Panc1 (cell line): ENCODE data around the gene HOXA2. TPM values are rescaled to one million over a fixed set of nuclear protein-coding genes. Genes with fewer than 3 reads are reported as not detected.

ENCODE experiments used
- ATAC-seq: fragments of 200-7000 bp; cut with Tn5 transposase; 2 replicates; pipeline ENCODE4 v1.9.1; 2020; ENCODE audit warnings: mild to moderate bottlenecking, moderate library complexity
- BruUV-seq: library from RNA; stranded (reverse); fragments of 400-500 nt; replicated peaks from 2 replicates; lab custom pipeline; 2021; lab: Mats Ljungman, UMichigan
- CTCF ChIA-PET: fragments of 300-600 bp; sonication (Branson Sonifier 250); formaldehyde crosslinking; loops from one replicate; lab custom pipeline; 2022; ENCODE audit warnings: antibody characterized with exemption; lab: Charles Lee
- POLR2A ChIA-PET: fragments of 300-600 bp; sonication (Branson Sonifier 250); formaldehyde crosslinking; loops from one replicate; lab custom pipeline; 2022; ENCODE audit warnings: antibody characterized with exemption; lab: Charles Lee
- DNase-seq: peaks from one replicate; pipeline ENCODE4 v3.0.0-alpha.2; 2010; ENCODE audit warnings: low read depth, low spot score
- H3K27ac ChIP-seq: 2 replicates; pipeline ENCODE4 v1.5.1; 2011; ENCODE audit warnings: mild to moderate bottlenecking, low read length, inconsistent platforms
- H3K27me3 ChIP-seq: fragments of 200-500 bp; sonication (Bioruptor generic); 2 replicates; pipeline ENCODE4 v1.6.0; 2014; ENCODE audit warnings: low read length, inconsistent platforms; ENCODE audit not compliant: control insufficient read depth, insufficient read depth
- H3K36me3 ChIP-seq: fragments of 200-500 bp; sonication (Bioruptor generic); 2 replicates; pipeline ENCODE4 v1.5.1; 2014; ENCODE audit warnings: inconsistent platforms, mild to moderate bottlenecking, low read length, moderate library complexity; ENCODE audit not compliant: control insufficient read depth, insufficient read depth
- H3K4me1 ChIP-seq: 2 replicates; pipeline ENCODE4 v1.5.1; 2011; ENCODE audit warnings: inconsistent platforms, mild to moderate bottlenecking, low read length, moderate library complexity; ENCODE audit not compliant: control insufficient read depth, insufficient read depth
- H3K4me3 ChIP-seq, 2 experiments: 2 replicates each; pipeline ENCODE4 v1.5.1; 2011 to 2012; ENCODE audit warnings: low read depth in 2 of 2, low read length in 2 of 2, mild to moderate bottlenecking in 2 of 2, inconsistent platforms in 1 of 2, moderate library complexity in 1 of 2
- H3K9me3 ChIP-seq: fragments of 200-500 bp; sonication (Bioruptor generic); 2 replicates; pipeline ENCODE4 v1.5.1; 2014; ENCODE audit warnings: low read depth, mild to moderate bottlenecking, inconsistent platforms, low read length, moderate library complexity; ENCODE audit not compliant: control insufficient read depth, insufficient read depth
- POLR2AphosphoS5 ChIP-seq: IDR thresholded peaks from 2 replicates; pipeline ENCODE4 v1.6.1; 2012; ENCODE audit warnings: mild to moderate bottlenecking, low read depth, low read length, moderate library complexity
- REST ChIP-seq, 2 experiments: IDR thresholded peaks; 2 replicates each; pipeline ENCODE4 v1.6.1; 2011 to 2012; ENCODE audit warnings: low read depth in 2 of 2, control low read depth in 1 of 2, low read length in 1 of 2, mild to moderate bottlenecking in 1 of 2, moderate library complexity in 1 of 2; ENCODE audit not compliant: insufficient read depth in 1 of 2
- SIN3A ChIP-seq: IDR thresholded peaks from 2 replicates; pipeline ENCODE4 v1.6.1; 2012; ENCODE audit warnings: low read depth, mild to moderate bottlenecking, low read length, moderate library complexity, borderline replicate concordance; ENCODE audit not compliant: insufficient read depth
- TCF7L2 ChIP-seq: IDR thresholded peaks from 2 replicates; pipeline ENCODE4 v1.6.1; 2011; ENCODE audit warnings: mild to moderate bottlenecking, low read depth, low read length, inconsistent platforms
- in situ Hi-C: cut with HindIII; loops from 2 replicates; pipeline ENCODE4 v1.10.0; 2016; ENCODE audit warnings: low sequenced_read_pairs, low pct_unique_long_range_greater_than_20kb
- intact Hi-C: fragments of 100-400 bp; cut with micrococcal nuclease; formaldehyde crosslinking; loops from one replicate; pipeline ENCODE4 v1.10.0; 2022; ENCODE audit not compliant: unreplicated experiment
- total RNA-seq: library from RNA; stranded (reverse); gene quantifications from one replicate; pipeline ENCODE4 v1.2.1, GENCODE V29; 2021; ENCODE audit not compliant: unreplicated experiment
- TF ChIP-seq, protein P1 (sequence below): fragments of 450-650 bp; IDR thresholded peaks from 2 replicates; pipeline ENCODE4 v1.5.1; 2017; ENCODE audit warnings: mild to moderate bottlenecking

The HOXA2 gene
- total RNA-seq, 1 experiment from 2014 or later, result 2.9 TPM

DNA sequence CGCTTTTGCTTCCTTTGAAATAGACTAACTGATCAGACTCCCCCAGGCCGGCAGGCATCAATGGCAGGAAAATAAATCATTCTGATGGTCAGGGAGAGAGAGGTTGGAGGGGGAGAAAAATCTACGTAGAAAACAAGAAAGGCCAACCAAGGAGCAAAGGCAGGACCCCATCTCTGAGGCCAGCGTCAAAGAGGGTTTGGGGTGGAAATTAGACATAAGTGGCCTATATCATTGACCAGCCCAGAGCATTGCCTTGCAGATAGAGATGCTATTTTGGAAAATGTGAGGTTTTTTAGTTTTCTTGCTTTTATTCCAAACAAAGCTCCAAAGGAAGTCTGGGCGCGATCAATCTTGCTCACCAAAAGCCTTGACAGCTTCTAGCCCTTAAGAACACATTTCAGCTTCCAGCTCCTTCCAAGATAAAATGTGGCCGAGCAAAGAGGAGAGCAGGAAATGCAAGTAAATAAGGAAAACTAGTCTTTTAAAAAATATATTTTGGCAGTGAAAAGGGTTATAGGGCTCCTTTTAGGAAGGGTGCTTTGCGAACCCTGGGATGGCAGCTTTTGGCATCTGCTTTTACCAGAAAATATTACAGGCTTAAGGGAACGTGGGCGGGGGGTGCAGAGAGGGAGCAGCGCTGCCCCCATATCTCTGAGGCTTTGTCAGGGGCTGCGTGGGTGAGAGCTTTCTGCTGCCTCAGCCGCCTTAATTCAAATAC, 2.0 kb upstream of the HOXA2 start:
- Histone ChIP-seq H3K9me3 (no peaks in the 10 kb centered on the region), H3K4me3 (peak overlapping the region in 1 of 2 experiments; percentile 52; a peak in 2 of 4 replicates), H3K27me3 (no peaks in the 10 kb centered on the region), H3K4me1 (peaks cover 74% of the 10 kb centered on the region), H3K36me3 (peaks cover 8% of the 10 kb centered on the region; the same call in 1 of the 2 replicates), H3K27ac (peak overlapping the region; percentile 85)
- ATAC-seq (no peak), DNase-seq (no peak)
- POLR2A ChIA-PET, result interaction anchor here (0.8 kb wide), 1 partner anchor 226 kb away, joined by 11 read pairs; no protein-coding TSS in a partner anchor
- TF ChIP-seq, protein P1, sequence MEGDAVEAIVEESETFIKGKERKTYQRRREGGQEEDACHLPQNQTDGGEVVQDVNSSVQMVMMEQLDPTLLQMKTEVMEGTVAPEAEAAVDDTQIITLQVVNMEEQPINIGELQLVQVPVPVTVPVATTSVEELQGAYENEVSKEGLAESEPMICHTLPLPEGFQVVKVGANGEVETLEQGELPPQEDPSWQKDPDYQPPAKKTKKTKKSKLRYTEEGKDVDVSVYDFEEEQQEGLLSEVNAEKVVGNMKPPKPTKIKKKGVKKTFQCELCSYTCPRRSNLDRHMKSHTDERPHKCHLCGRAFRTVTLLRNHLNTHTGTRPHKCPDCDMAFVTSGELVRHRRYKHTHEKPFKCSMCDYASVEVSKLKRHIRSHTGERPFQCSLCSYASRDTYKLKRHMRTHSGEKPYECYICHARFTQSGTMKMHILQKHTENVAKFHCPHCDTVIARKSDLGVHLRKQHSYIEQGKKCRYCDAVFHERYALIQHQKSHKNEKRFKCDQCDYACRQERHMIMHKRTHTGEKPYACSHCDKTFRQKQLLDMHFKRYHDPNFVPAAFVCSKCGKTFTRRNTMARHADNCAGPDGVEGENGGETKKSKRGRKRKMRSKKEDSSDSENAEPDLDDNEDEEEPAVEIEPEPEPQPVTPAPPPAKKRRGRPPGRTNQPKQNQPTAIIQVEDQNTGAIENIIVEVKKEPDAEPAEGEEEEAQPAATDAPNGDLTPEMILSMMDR, result no peak
- TF ChIP-seq SIN3A, result no peak
- TF ChIP-seq POLR2AphosphoS5, result no peak
- no peak for TF ChIP-seq TCF7L2
- TF ChIP-seq REST (IDR thresholded peaks at IDR 0.05; ENCODE audit: insufficient read depth in 1 of 2, low read depth in 2 of 2, low read length in 1 of 2), result no peak
- intact Hi-C loops (no loop called here), in situ Hi-C loops (no loop called here)
- BruUV-seq, result no TSS peak
- CTCF ChIA-PET, result interaction anchor here (0.5 kb wide), 1 partner anchor 16 kb away, joined by 8 read pairs; no protein-coding TSS in a partner anchor

- Histone ChIP-seq H3K36me3 (peaks cover 10% of the 10 kb centered on the region; the same call in 1 of the 2 replicates), H3K4me1 (peaks cover 72% of the 10 kb centered on the region), H3K27me3 (no peaks in the 10 kb centered on the region), H3K9me3 (no peaks in the 10 kb centered on the region), H3K27ac (peak overlapping the region; percentile 85), H3K4me3 (peak overlapping the region; percentile 32 to 52)
- ChIA-PET CTCF (no interaction called here), POLR2A (interaction anchor here (0.6 kb wide), 1 partner anchor 145 kb away, joined by 3 read pairs; no protein-coding TSS in a partner anchor)
- in situ Hi-C loops (no loop called here), intact Hi-C loops (no loop called here)
- BruUV-seq, result no TSS peak
- peak; percentile 47 for ATAC-seq
- DNase-seq, result no peak
- TF ChIP-seq, protein P1, result no peak
- TF ChIP-seq POLR2AphosphoS5, result peak; percentile 28; the same call in 1 of the 2 replicates
Observed at GRCh38 chr7:27103489-27104226, 1.2 kb upstream of the HOXA2 start.
